GM18861 (cell line): ENCODE results near the gene ARHGAP22.

Experiments used
- ATAC-seq: cut with Tn5 transposase; IDR thresholded peaks from one replicate; pipeline ENCODE4 v1.9.1; 2021; ENCODE audit not compliant: unreplicated experiment

Gene ARHGAP22

GRCh38 chr10:48468130-48468790 is 136.6 kb downstream of the ARHGAP22 start:
- no peak for ATAC-seq

- ATAC-seq = no peak
These were observed 137.2 kb downstream of the ARHGAP22 start for GRCh38 chr10:48467669-48468068.

- no peak for ATAC-seq
These were observed 138.1 kb downstream of the ARHGAP22 start for GRCh38 chr10:48466611-48467240.

GRCh38 chr10:48465860-48466521 is 138.9 kb downstream of the ARHGAP22 start:
- no peak for ATAC-seq

- ATAC-seq = no peak
These were observed 139.8 kb downstream of the ARHGAP22 start for GRCh38 chr10:48464871-48465736.

GRCh38 chr10:48464121-48464870 is 140.6 kb downstream of the ARHGAP22 start:
- ATAC-seq = no peak

- no peak for ATAC-seq
These were observed 141.4 kb downstream of the ARHGAP22 start for GRCh38 chr10:48463318-48464003.

GRCh38 chr10:48462482-48463020 is 142.3 kb downstream of the ARHGAP22 start:
- no peak for ATAC-seq

- no peak for ATAC-seq
These were observed 143.0 kb downstream of the ARHGAP22 start for GRCh38 chr10:48461623-48462481.

GRCh38 chr10:48460182-48460581 is 144.7 kb downstream of the ARHGAP22 start:
- no peak for ATAC-seq

- no peak for ATAC-seq
These were observed 145.4 kb downstream of the ARHGAP22 start for GRCh38 chr10:48459270-48460150.

- no peak for ATAC-seq
These were observed 146.2 kb downstream of the ARHGAP22 start for GRCh38 chr10:48458662-48459048.

- ATAC-seq = no peak
These were observed 146.8 kb downstream of the ARHGAP22 start for GRCh38 chr10:48457949-48458661.

- no peak for ATAC-seq
These were observed 147.8 kb downstream of the ARHGAP22 start for GRCh38 chr10:48456808-48457761.

GRCh38 chr10:48456361-48456804 is 148.5 kb downstream of the ARHGAP22 start:
- no peak for ATAC-seq
